ENCODE data around the gene TUFT1. TPM values are rescaled to one million over a fixed set of nuclear protein-coding genes. Genes with fewer than 3 reads are reported as not detected.

Gene TUFT1
- total and polyA plus RNA-seq, 2 of the 4 experiments (the other 2 are of a cell fraction): 21.2 to 30.3 TPM

- Histone ChIP-seq H2AK5ac (ENCODE audit: low read depth, low read length) (no peak overlapping the region), H3K4me1 (ENCODE audit: control insufficient read depth, insufficient read depth, low read length) (peaks cover 6% of the 10 kb centered on the region; the same call in 1 of the 2 replicates), H2BK15ac (ENCODE audit: low read depth, low read length) (no peak overlapping the region), H3K36me3 (ENCODE audit: control insufficient read depth, insufficient read depth, low read length) (no peaks in the 10 kb centered on the region), H2BK120ac (ENCODE audit: low read depth, low read length) (no peak overlapping the region), H2AFZ (replicated peaks; ENCODE audit: low read length, poor library complexity) (no peak overlapping the region), H3K9me3 (ENCODE audit: control insufficient read depth, insufficient read depth, low read length) (no peaks in the 10 kb centered on the region), H3K9ac (ENCODE audit: low read depth, low read length) (no peak overlapping the region), H3K27me3 (ENCODE audit: control insufficient read depth, insufficient read depth, low read length) (peaks cover 4% of the 10 kb centered on the region; the same call in 1 of the 2 replicates), H4K20me1 (ENCODE audit: insufficient read depth, low read length) (0 out of 2 replicates have a peak, but pooled peaks cover 3% of the 10 kb centered on the region), H2AK9ac (replicated peaks; ENCODE audit: low read depth, low read length, poor library complexity) (no peak overlapping the region), H3K4ac (ENCODE audit: low read depth, low read length) (no peak overlapping the region), H3K56ac (ENCODE audit: extremely low read depth, insufficient read depth, low read length) (no peak overlapping the region), H4K8ac (ENCODE audit: low read depth in 2 of 2, low read length in 2 of 2) (no peak overlapping the region), H4K91ac (ENCODE audit: insufficient read depth, low read depth, low read length) (no peak overlapping the region), H3K18ac (ENCODE audit: low read depth, low read length) (no peak overlapping the region), H3K27ac (ENCODE audit: insufficient read depth, low read length) (no peak overlapping the region), H3K14ac (replicated peaks; ENCODE audit: low read depth, low read length) (no peak overlapping the region), H3K79me1 (ENCODE audit: low read depth in 1 of 2, low read length in 2 of 2) (no peaks in the 10 kb centered on the region), H3K4me3 (ENCODE audit: insufficient read depth, low read depth, low read length) (no peak overlapping the region), H3K9me1 (ENCODE audit: insufficient read depth, low read length) (0 out of 2 replicates have a peak, but pooled peaks cover 2% of the 10 kb centered on the region), H2BK5ac (ENCODE audit: low read depth, low read length, poor library complexity, severe bottlenecking) (no peak overlapping the region), H4K5ac (ENCODE audit: low read depth, low read length) (no peak overlapping the region), H2BK20ac (ENCODE audit: low read depth, low read length) (no peak overlapping the region), H3K23ac (ENCODE audit: low read depth, low read length) (no peak overlapping the region), H3K4me2 (ENCODE audit: low read depth, low read length) (no peak overlapping the region)
- dilution Hi-C loops (cut with HindIII; ENCODE audit: low sequenced_read_pairs, unreplicated experiment) (no loop called here), intact Hi-C loops (cut with micrococcal nuclease) (no loop called here), in situ Hi-C loops (cut with MboI; ENCODE audit: low sequenced_read_pairs) (loop anchor here (10.0 kb wide), 1 partner anchor 204 kb away; no protein-coding TSS in a partner anchor)
- ChIA-PET POLR2A (ENCODE audit: unreplicated experiment) (no interaction called here), CTCF (interaction anchor here (0.7 kb wide), 1 partner anchor 480 kb away, joined by 3 read pairs; no protein-coding TSS in a partner anchor)
- no peak for DNase-seq
- TF ChIP-seq USF2 (IDR thresholded peaks at IDR 0.05; ENCODE audit: low read depth, low read length) (no peak), RCOR1 (IDR thresholded peaks at IDR 0.05; ENCODE audit: insufficient replicate concordance, low read length) (no peak), POLR2A (IDR thresholded peaks at IDR 0.05; ENCODE audit: low read depth, low read length) (no peak), MAZ (IDR thresholded peaks at IDR 0.05; ENCODE audit: borderline replicate concordance, low read depth, low read length) (no peak), CEBPB (IDR thresholded peaks at IDR 0.05; ENCODE audit: low read depth, low read length) (no peak), NFE2L2 (IDR thresholded peaks at IDR 0.05; ENCODE audit: low read depth, low read length) (no peak), FOS (IDR thresholded peaks at IDR 0.05; ENCODE audit: low read depth, low read length) (no peak), MAFK (IDR thresholded peaks at IDR 0.05; ENCODE audit: low read depth, low read length) (no peak), ELK1 (IDR thresholded peaks at IDR 0.05; ENCODE audit: borderline replicate concordance, low read depth, low read length) (no peak), BHLHE40 (IDR thresholded peaks at IDR 0.05; ENCODE audit: low read depth, low read length) (no peak), CHD1 (IDR thresholded peaks at IDR 0.05; ENCODE audit: low read depth, low read length) (no peak), SMC3 (IDR thresholded peaks at IDR 0.05; ENCODE audit: low read depth, low read length) (no peak), RAD21 (IDR thresholded peaks at IDR 0.05; ENCODE audit: low read length) (no peak), CTCF (conservative IDR thresholded peaks at IDR 0.05; ENCODE audit: low read depth, low read length) (no peak), MXI1 (IDR thresholded peaks at IDR 0.05; ENCODE audit: borderline replicate concordance, low read depth, low read length) (no peak), RFX5 (IDR thresholded peaks at IDR 0.05; ENCODE audit: low read depth, low read length) (no peak)
- BruUV-seq (replicated peaks): no TSS peak
- no CpG with 5 or more reads among the region's 11 CpGs for WGBS, 2 experiments (ENCODE audit: extremely low coverage in 2 of 2, insufficient read length in 1 of 2)
- no peak for ATAC-seq (ENCODE audit: low read depth)
Observed at GRCh38 chr1:151530461-151530860, 9.6 kb upstream of the TUFT1 start.
